Thyroid gland (tissue), 4 donors: Measurements from ENCODE around the gene FKBP10.

Experiments used
- CTCF ChIP-seq, 6 experiments: fragments of 200-600 bp in 3 of 6; fragments of 450-650 bp in 3 of 6; sonication (generic) in 3 of 6; IDR thresholded peaks; one replicate each; pipeline ENCODE4 v1.5.1; 2016 to 2019; ENCODE audit warnings: antibody characterized with exemption in 6 of 6, mild to moderate bottlenecking in 2 of 6, inconsistent platforms in 1 of 6, moderate library complexity in 1 of 6
- POLR2A ChIP-seq, 2 donors: fragments of 450-650 bp; IDR thresholded peaks; one replicate each; pipeline ENCODE4 v1.6.1; 2017; ENCODE audit warnings: antibody characterized with exemption in 2 of 2, mild to moderate bottlenecking in 2 of 2, moderate library complexity in 1 of 2

DNA sequence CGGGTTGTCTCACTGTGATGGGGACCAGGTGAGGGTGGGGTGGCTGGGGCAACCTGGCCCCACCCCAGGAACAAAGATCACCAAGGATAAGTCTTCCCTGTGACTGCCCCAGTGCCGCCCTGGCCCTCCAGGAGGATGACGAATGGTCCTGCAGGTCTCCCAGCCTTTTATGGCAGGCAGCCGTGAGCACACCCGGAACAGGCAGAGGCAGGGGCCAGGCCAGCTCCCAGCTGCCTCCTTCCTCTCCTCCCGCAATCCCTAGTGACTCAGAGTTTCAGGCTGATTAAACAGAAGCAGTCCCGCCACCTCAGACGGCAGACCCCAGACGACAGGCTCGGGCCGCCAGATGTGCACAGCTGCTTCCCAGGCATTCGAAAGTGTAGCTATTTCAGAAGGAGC lies 39.6 kb upstream of the FKBP10 start:
- TF ChIP-seq CTCF (IDR thresholded peaks at IDR 0.05) (no peak), POLR2A (IDR thresholded peaks at IDR 0.05) (peak in 1 of 2 donors; percentile 24)
